HG03378 (cell line): ENCODE measurements around the gene TREML1.
"Not testable (repeated sequence)": the region's sequence is repeated elsewhere in the genome, so short reads cannot be mapped to it uniquely, and the experiment has no call there.

ENCODE experiments used
- ATAC-seq: cut with Tn5 transposase; IDR thresholded peaks from one replicate; pipeline ENCODE4 v1.9.1; 2021; ENCODE audit warnings: mild to moderate bottlenecking, moderate library complexity; ENCODE audit not compliant: unreplicated experiment

Gene TREML1

GRCh38 chr6:41153451-41153850, 696 bp downstream of the TREML1 start:
- no peak for ATAC-seq

- no peak for ATAC-seq
Observed at GRCh38 chr6:41150671-41151070, 3.5 kb downstream of the TREML1 start.

DNA sequence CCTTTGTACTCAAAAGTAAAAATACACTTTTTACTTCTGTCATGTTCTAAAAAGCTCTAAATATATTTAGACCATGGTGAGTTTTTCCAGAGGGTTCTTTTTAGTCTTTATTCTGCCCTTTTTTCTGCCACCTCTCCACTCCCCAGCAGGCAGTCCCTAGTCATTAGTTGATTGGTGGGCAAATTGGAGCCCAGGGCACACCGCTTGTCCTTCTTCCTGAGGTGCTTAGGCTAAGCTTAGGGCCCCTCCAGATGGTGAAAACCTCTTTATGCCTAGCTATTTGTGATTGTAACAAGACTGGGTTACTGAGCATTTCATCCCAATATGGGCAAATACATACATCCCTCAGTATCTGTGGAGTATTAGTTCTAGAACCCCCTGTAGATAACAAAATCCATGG, 6.2 kb downstream of the TREML1 start:
- no peak for ATAC-seq

DNA sequence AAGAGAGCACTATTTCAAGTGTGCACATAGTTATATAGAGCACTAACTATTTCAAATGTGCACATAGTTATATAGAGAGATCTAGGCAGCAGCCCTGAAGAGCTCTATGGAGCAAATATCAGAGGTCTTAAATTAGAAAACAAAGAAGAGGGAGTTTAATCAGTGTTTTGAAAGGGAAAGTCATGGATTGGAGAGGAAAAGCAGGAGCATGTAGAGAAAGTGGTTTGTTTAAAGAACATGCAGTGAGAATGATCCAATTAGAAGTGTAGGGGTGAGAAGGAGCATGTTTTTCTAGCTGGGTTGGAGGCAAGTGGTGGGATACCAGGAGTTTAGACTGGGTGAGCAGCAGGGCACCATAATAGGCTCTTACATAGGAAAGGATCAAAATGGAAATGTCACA, 17.2 kb downstream of the TREML1 start:
- no peak for ATAC-seq

DNA sequence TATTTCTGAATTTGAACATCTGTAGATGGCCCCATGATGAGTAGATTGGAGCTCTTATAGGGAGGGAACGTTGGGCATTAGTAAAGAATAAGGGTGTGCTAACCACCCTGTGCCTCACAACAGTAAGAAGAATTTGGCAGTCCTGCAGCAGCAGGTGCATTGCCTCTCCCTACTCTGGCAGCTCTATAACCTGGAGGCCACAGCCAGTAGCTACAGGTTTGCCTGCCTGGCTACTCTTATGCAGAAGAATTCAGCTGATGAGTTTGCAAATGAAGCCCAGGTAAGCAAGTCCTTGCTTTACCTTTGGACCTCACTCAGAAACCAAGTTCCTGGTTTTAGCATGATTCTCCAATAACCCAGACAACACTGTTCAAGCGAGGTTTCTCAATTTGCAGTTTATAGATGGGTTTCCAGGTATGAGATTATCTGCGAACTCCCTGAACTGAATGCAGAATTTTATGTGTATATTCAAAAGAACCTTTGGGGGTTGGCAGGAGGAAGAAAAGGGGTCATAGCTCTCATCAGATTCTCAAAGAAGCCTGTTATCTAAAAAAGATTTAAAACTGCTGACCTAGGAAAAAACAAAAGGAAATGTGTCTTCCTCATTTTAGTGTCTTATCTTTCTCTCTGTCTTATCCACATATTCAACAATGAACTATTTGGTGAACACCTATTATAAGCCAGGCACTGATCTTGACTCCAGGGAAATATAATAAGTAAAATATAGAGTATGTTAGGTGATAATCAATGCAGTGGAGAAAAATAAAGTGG, 18.9 kb downstream of the TREML1 start:
- no peak for ATAC-seq

DNA sequence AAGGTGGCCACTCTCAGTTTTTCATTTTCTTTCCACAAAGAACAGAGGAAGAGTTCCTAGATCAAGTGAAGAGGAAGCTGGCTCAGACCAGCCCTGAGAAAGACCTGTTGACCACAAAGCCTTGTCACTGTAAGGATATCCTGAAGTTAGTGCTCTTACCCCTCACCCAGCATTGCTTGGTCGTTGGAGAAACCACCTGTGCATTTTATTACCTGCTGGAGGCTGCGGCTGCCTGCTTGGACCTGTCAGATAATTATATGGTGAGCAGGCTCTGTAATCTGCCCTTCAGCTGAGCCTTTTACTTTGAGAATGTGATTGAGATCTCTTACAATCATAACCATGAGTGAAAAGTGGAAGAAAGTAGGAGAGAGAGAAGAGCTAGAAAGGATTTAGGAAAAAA, 21.9 kb downstream of the TREML1 start:
- no peak for ATAC-seq

DNA sequence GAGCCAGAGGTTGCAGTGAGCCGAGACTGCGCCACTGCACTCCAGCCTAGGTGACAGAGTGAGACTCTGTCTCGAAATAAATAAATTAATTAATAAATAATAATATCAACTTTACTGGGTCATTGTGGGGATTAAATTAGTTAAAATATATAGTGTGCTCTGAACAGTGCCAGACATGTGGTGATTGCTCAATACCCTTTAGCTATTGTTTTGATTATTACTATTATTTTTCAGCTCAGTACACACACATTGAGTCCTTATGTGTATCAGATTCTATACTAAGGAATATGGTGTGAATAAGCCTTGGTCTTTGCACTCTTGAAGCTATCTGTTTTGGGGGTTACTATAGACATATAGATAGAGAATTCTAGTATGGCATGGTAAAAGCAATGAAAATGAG, 28.9 kb downstream of the TREML1 start:
- no peak for ATAC-seq

GRCh38 chr6:41122918-41123317, 31.2 kb downstream of the TREML1 start:
- ATAC-seq = no peak

- ATAC-seq = no peak
Observed at GRCh38 chr6:41122373-41122772, 31.8 kb downstream of the TREML1 start.

DNA sequence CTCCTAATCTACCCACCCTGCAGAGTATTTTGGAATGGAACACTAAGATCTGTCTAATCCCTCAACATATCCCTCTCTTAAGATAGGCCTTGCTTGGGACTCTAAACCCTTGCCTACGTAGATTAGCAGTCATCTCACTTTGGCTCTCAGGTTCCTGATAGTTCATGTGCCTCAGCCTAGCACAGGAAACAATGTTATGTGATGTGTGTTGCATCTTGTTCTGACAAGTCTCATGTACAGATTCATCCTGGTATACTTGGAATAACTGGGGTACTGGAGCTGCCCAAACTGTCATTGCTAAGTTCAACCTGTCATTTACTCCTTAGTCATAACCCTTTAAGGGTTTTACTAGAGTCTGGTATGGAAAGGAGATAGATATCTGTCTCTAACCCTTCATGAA, 34.1 kb downstream of the TREML1 start:
- ATAC-seq = no peak

GRCh38 chr6:41119508-41119907, 34.6 kb downstream of the TREML1 start:
- no peak for ATAC-seq

- not testable (repeated sequence) for ATAC-seq
Observed at GRCh38 chr6:41115027-41115426, 39.1 kb downstream of the TREML1 start.

DNA sequence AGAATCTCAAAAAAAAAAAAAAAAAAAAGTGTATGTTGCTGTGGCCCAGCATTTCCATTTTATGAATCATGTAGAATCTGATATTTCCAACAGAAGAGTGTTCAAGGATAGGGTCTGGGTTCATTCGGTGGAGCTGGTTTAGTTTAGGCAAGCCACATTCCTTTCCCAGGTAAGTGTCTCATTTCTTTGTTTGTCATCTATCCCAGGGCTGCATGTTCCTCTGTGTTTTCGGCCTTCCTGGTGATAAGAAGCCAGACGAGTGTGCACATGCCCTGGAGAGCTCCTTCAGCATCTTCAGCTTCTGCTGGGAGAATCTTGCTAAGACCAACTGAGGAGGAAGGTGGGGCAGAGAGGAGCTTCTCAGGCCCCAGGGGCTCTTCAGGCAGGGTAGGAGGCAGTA, 43.1 kb downstream of the TREML1 start:
- ATAC-seq = no peak

- no peak for ATAC-seq
Observed at GRCh38 chr6:41103847-41104246, 50.3 kb downstream of the TREML1 start.

- no peak for ATAC-seq
Observed at GRCh38 chr6:41100871-41101287, 53.3 kb downstream of the TREML1 start.
